ENCODE data around the gene TNFRSF8. TPM values are rescaled to one million over a fixed set of nuclear protein-coding genes. Genes with fewer than 3 reads are reported as not detected.

The TNFRSF8 gene
- total and polyA plus RNA-seq, 9 of the 15 experiments (the other 6 are each of a cell fraction or from before 2014, with no cell fraction given): 3.5 to 38.4 (median 17.1) TPM

- TF ChIP-seq ZNF583 (CRISPR knock-in tag; IDR thresholded peaks at IDR 0.05) (no peak), PYGO2 (tag; IDR thresholded peaks at IDR 0.05) (no peak), GTF2B (IDR thresholded peaks at IDR 0.05; ENCODE audit: extremely low read depth, insufficient read length) (no peak), ZNF561 (CRISPR knock-in tag; conservative IDR thresholded peaks at IDR 0.05) (no peak), ZKSCAN3 (CRISPR knock-in tag; IDR thresholded peaks at IDR 0.05) (no peak), CREB1 (IDR thresholded peaks at IDR 0.05) (no peak), CREB1 (CRISPR knock-in tag; IDR thresholded peaks at IDR 0.05) (peak; percentile 34; the same call in 1 of the 2 replicates), LCOR (CRISPR knock-in tag; IDR thresholded peaks at IDR 0.05) (no peak), GATAD2A (IDR thresholded peaks at IDR 0.05) (no peak), ZNF551 (CRISPR knock-in tag; IDR thresholded peaks at IDR 0.05) (no peak), SREBF1 (IDR thresholded peaks at IDR 0.05; ENCODE audit: borderline replicate concordance, low read depth, low read length) (no peak), CEBPB (tag; IDR thresholded peaks at IDR 0.05) (no peak), HNRNPLL (IDR thresholded peaks at IDR 0.05; ENCODE audit: low read depth, low read length, poor library complexity, severe bottlenecking) (no peak), NFIC (IDR thresholded peaks at IDR 0.05) (peak; percentile 56; the same call in 1 of the 2 replicates), EHMT2 (IDR thresholded peaks at IDR 0.05) (no peak), BMI1 (IDR thresholded peaks at IDR 0.05; ENCODE audit: low read length) (no peak), RBFOX2 (IDR thresholded peaks at IDR 0.05; ENCODE audit: low read depth, low read length) (peak; percentile 98), THRAP3 (IDR thresholded peaks at IDR 0.05; ENCODE audit: borderline replicate concordance) (no peak), CHCHD3 (CRISPR knock-in tag; IDR thresholded peaks at IDR 0.05) (no peak), FOS (IDR thresholded peaks at IDR 0.05; ENCODE audit: extremely low read depth, insufficient read length) (no peak)
- TF ChIP-seq, protein P1, sequence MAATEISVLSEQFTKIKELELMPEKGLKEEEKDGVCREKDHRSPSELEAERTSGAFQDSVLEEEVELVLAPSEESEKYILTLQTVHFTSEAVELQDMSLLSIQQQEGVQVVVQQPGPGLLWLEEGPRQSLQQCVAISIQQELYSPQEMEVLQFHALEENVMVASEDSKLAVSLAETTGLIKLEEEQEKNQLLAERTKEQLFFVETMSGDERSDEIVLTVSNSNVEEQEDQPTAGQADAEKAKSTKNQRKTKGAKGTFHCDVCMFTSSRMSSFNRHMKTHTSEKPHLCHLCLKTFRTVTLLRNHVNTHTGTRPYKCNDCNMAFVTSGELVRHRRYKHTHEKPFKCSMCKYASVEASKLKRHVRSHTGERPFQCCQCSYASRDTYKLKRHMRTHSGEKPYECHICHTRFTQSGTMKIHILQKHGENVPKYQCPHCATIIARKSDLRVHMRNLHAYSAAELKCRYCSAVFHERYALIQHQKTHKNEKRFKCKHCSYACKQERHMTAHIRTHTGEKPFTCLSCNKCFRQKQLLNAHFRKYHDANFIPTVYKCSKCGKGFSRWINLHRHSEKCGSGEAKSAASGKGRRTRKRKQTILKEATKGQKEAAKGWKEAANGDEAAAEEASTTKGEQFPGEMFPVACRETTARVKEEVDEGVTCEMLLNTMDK (IDR thresholded peaks at IDR 0.05; ENCODE audit: borderline replicate concordance, insufficient read depth, low read depth, low read length, poor library complexity, severe bottlenecking): no peak
- TF ChIP-seq, protein P2, sequence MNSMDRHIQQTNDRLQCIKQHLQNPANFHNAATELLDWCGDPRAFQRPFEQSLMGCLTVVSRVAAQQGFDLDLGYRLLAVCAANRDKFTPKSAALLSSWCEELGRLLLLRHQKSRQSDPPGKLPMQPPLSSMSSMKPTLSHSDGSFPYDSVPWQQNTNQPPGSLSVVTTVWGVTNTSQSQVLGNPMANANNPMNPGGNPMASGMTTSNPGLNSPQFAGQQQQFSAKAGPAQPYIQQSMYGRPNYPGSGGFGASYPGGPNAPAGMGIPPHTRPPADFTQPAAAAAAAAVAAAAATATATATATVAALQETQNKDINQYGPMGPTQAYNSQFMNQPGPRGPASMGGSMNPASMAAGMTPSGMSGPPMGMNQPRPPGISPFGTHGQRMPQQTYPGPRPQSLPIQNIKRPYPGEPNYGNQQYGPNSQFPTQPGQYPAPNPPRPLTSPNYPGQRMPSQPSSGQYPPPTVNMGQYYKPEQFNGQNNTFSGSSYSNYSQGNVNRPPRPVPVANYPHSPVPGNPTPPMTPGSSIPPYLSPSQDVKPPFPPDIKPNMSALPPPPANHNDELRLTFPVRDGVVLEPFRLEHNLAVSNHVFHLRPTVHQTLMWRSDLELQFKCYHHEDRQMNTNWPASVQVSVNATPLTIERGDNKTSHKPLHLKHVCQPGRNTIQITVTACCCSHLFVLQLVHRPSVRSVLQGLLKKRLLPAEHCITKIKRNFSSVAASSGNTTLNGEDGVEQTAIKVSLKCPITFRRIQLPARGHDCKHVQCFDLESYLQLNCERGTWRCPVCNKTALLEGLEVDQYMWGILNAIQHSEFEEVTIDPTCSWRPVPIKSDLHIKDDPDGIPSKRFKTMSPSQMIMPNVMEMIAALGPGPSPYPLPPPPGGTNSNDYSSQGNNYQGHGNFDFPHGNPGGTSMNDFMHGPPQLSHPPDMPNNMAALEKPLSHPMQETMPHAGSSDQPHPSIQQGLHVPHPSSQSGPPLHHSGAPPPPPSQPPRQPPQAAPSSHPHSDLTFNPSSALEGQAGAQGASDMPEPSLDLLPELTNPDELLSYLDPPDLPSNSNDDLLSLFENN (IDR thresholded peaks at IDR 0.05; ENCODE audit: low read depth in 2 of 2, low read length in 2 of 2): no peak
- TF ChIP-seq, protein P3, sequence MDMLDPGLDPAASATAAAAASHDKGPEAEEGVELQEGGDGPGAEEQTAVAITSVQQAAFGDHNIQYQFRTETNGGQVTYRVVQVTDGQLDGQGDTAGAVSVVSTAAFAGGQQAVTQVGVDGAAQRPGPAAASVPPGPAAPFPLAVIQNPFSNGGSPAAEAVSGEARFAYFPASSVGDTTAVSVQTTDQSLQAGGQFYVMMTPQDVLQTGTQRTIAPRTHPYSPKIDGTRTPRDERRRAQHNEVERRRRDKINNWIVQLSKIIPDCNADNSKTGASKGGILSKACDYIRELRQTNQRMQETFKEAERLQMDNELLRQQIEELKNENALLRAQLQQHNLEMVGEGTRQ (CRISPR knock-in tag; IDR thresholded peaks at IDR 0.05): 0 out of 2 replicates have a peak, but pooled peaks have one; percentile 3
Measured at GRCh38 chr1:12166834-12167492, 103.9 kb downstream of the TNFRSF8 start, which contains the start of gene TNFRSF1B (continued).
